WTC11 (cell line): ENCODE measurements around the gene LBHD2.

ENCODE experiments used
- FOXK1 ChIP-seq: sonication (generic); formaldehyde crosslinking; IDR thresholded peaks from 2 replicates; pipeline ENCODE4 v1.8.0; 2022; ENCODE audit warnings: mild to moderate bottlenecking, moderate library complexity, missing genetic modification reagents
- MYBL2 ChIP-seq: sonication (generic); formaldehyde crosslinking; IDR thresholded peaks from 2 replicates; pipeline ENCODE4 v1.8.1; 2023; ENCODE audit warnings: mild to moderate bottlenecking, moderate library complexity, missing genetic modification reagents
- NR1H2 ChIP-seq: sonication (generic); formaldehyde crosslinking; IDR thresholded peaks from 2 replicates; pipeline ENCODE4 v1.9.0; 2021; ENCODE audit warnings: mild to moderate bottlenecking, moderate library complexity, missing genetic modification reagents
- RELA ChIP-seq: sonication (generic); formaldehyde crosslinking; IDR thresholded peaks from 2 replicates; pipeline ENCODE4 v1.8.1; 2022; ENCODE audit warnings: missing genetic modification reagents, mild to moderate bottlenecking, borderline replicate concordance
- SP1 ChIP-seq: sonication (generic); formaldehyde crosslinking; conservative IDR thresholded peaks from 2 replicates; pipeline ENCODE4 v1.8.1; 2022; ENCODE audit warnings: missing genetic modification reagents
- TEAD4 ChIP-seq: sonication (generic); formaldehyde crosslinking; IDR thresholded peaks from 2 replicates; pipeline ENCODE4 v1.8.0; 2022; ENCODE audit warnings: mild to moderate bottlenecking, missing genetic modification reagents
- TF ChIP-seq, protein P1 (sequence below): fragments of 200-600 bp; IDR thresholded peaks from 2 replicates; pipeline ENCODE4 v1.8.0; 2022; ENCODE audit warnings: antibody characterized with exemption
- TF ChIP-seq, protein P2 (sequence below): sonication (generic); formaldehyde crosslinking; IDR thresholded peaks from 2 replicates; pipeline ENCODE4 v1.8.1; 2023; ENCODE audit warnings: mild to moderate bottlenecking, missing genetic modification reagents, moderate library complexity
- TF ChIP-seq, protein P3 (sequence below): sonication (generic); formaldehyde crosslinking; IDR thresholded peaks from 2 replicates; pipeline ENCODE4 v1.8.0; 2022; ENCODE audit warnings: mild to moderate bottlenecking, missing genetic modification reagents

DNA sequence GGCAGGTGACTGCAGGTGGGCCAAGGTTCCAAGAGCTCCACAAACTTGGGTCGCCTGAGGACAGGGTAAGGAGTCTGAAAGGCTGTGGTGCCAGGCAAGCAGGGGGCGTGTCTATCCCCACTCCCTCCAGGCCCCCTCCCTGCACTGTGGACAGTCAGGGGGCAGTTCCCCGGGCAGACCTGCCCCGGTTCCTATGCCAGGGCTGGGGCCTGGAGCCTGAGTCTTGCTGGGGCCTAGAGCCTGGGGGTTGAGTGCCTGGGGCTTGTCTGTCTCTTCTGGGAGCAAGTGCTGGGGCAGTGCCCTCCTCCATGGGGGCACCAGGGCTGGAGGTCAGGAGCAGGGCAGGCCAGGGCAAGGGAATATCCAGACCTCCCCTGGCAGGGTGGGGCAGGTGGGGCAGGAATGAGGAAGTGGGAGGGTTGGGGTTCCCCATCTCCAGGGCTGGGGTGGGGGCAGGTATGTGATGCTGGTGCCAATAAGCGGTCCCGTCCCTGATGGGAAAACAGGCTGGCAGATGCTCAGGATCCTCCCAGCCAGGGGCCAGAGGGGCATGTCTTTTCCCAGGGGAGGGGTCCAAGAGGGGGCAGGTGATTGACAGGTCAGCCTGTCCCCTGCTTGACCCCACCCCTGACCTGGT lies 27.3 kb downstream of the LBHD2 start:
- TF ChIP-seq, protein P1, sequence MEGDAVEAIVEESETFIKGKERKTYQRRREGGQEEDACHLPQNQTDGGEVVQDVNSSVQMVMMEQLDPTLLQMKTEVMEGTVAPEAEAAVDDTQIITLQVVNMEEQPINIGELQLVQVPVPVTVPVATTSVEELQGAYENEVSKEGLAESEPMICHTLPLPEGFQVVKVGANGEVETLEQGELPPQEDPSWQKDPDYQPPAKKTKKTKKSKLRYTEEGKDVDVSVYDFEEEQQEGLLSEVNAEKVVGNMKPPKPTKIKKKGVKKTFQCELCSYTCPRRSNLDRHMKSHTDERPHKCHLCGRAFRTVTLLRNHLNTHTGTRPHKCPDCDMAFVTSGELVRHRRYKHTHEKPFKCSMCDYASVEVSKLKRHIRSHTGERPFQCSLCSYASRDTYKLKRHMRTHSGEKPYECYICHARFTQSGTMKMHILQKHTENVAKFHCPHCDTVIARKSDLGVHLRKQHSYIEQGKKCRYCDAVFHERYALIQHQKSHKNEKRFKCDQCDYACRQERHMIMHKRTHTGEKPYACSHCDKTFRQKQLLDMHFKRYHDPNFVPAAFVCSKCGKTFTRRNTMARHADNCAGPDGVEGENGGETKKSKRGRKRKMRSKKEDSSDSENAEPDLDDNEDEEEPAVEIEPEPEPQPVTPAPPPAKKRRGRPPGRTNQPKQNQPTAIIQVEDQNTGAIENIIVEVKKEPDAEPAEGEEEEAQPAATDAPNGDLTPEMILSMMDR, result no peak
- TF ChIP-seq, protein P2, sequence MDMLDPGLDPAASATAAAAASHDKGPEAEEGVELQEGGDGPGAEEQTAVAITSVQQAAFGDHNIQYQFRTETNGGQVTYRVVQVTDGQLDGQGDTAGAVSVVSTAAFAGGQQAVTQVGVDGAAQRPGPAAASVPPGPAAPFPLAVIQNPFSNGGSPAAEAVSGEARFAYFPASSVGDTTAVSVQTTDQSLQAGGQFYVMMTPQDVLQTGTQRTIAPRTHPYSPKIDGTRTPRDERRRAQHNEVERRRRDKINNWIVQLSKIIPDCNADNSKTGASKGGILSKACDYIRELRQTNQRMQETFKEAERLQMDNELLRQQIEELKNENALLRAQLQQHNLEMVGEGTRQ, result no peak
- TF ChIP-seq, protein P3, sequence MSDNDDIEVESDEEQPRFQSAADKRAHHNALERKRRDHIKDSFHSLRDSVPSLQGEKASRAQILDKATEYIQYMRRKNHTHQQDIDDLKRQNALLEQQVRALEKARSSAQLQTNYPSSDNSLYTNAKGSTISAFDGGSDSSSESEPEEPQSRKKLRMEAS (CRISPR knock-in tag), result no peak
- TF ChIP-seq RELA, result no peak
- TF ChIP-seq NR1H2 (CRISPR knock-in tag), result no peak
- TF ChIP-seq MYBL2 (CRISPR knock-in tag), result no peak
- TF ChIP-seq SP1 (CRISPR knock-in tag), result no peak
- TF ChIP-seq FOXK1 (CRISPR knock-in tag), result no peak
- TF ChIP-seq TEAD4 (CRISPR knock-in tag), result no peak
